Endothelial cell (in vitro differentiated cells): ENCODE data around the gene ARHGAP33. TPM values are rescaled to one million over a fixed set of nuclear protein-coding genes. Genes with fewer than 3 reads are reported as not detected.

Experiments used
- DNase-seq: peaks from one replicate; pipeline ENCODE4 v3.0.0; 2021; ENCODE audit warnings: low spot score
- H3K27ac Mint-ChIP-seq: one replicate; pipeline ENCODE4 v1.8.0; 2021; ENCODE audit warnings: mixed read lengths, inconsistent platforms; ENCODE audit not compliant: unreplicated experiment
- H3K27me3 Mint-ChIP-seq: one replicate; pipeline ENCODE4 v1.8.0; 2021; ENCODE audit warnings: mild to moderate bottlenecking, moderate library complexity, mixed read lengths, inconsistent platforms; ENCODE audit not compliant: unreplicated experiment
- H3K36me3 Mint-ChIP-seq: one replicate; pipeline ENCODE4 v1.8.0; 2021; ENCODE audit warnings: mild to moderate bottlenecking, low read depth, mixed read lengths, inconsistent platforms; ENCODE audit not compliant: unreplicated experiment
- H3K4me1 Mint-ChIP-seq: one replicate; pipeline ENCODE4 v1.8.0; 2021; ENCODE audit warnings: mild to moderate bottlenecking, mixed read lengths, inconsistent platforms; ENCODE audit not compliant: unreplicated experiment
- H3K4me3 Mint-ChIP-seq: one replicate; pipeline ENCODE4 v1.8.0; 2021; ENCODE audit warnings: mild to moderate bottlenecking, mixed read lengths, inconsistent platforms; ENCODE audit not compliant: unreplicated experiment
- H3K9me3 Mint-ChIP-seq: one replicate; pipeline ENCODE4 v1.8.0; 2021; ENCODE audit warnings: mixed read lengths, inconsistent platforms; ENCODE audit not compliant: unreplicated experiment
- CTCF ChIP-seq: fragments of 200-600 bp; sonication (generic); IDR thresholded peaks from one replicate; pipeline ENCODE4 v1.5.0; 2021; ENCODE audit warnings: antibody characterized with exemption; ENCODE audit not compliant: unreplicated experiment
- total RNA-seq: library from RNA; stranded (reverse); fragmentation: NEBNext Ultra II Directional; extraction: Animal tissue kit (Norgen Biotek cat#: 25700); gene quantifications from one replicate; pipeline ENCODE4 v1.2.1, GENCODE V29; 2021; ENCODE audit not compliant: unreplicated experiment

ARHGAP33 gene
- total RNA-seq, 1 donor from 2014 or later: 8.5 TPM

GRCh38 chr19:35732540-35733179, 42.7 kb upstream of the ARHGAP33 start:
- peaks cover 64% of the 10 kb centered on the region for H3K36me3 Mint-ChIP-seq
- no peak overlapping the region for H3K27ac Mint-ChIP-seq
- H3K9me3 Mint-ChIP-seq: no peaks in the 10 kb centered on the region

GRCh38 chr19:35733180-35734125, 41.9 kb upstream of the ARHGAP33 start:
- TF ChIP-seq CTCF: no peak
- peaks cover 25% of the 10 kb centered on the region for H3K27me3 Mint-ChIP-seq
- H3K4me3 Mint-ChIP-seq: peak overlapping the region; percentile 49
- H3K4me1 Mint-ChIP-seq: no peaks in the 10 kb centered on the region
- H3K9me3 Mint-ChIP-seq: no peaks in the 10 kb centered on the region
- DNase-seq: no peak
- H3K36me3 Mint-ChIP-seq: peaks cover 56% of the 10 kb centered on the region
- no peak overlapping the region for H3K27ac Mint-ChIP-seq

More at GRCh38 chr19:35732540-35733179, 42.7 kb upstream of the ARHGAP33 start:
- H3K4me3 Mint-ChIP-seq: no peak overlapping the region
- H3K27me3 Mint-ChIP-seq: peaks cover 25% of the 10 kb centered on the region
- H3K4me1 Mint-ChIP-seq: no peaks in the 10 kb centered on the region
- no peak for TF ChIP-seq CTCF
- DNase-seq: no peak

- Mint-ChIP-seq H3K27ac (no peak overlapping the region), H3K4me1 (no peaks in the 10 kb centered on the region), H3K36me3 (peaks cover 55% of the 10 kb centered on the region), H3K4me3 (peak overlapping the region; percentile 49), H3K9me3 (no peaks in the 10 kb centered on the region), H3K27me3 (peaks cover 28% of the 10 kb centered on the region)
- DNase-seq: no peak
- no peak for TF ChIP-seq CTCF
These were observed 41.1 kb upstream of the ARHGAP33 start for GRCh38 chr19:35734273-35734672.

- peaks cover 28% of the 10 kb centered on the region for H3K27me3 Mint-ChIP-seq
- no peaks in the 10 kb centered on the region for H3K9me3 Mint-ChIP-seq
- no peak for TF ChIP-seq CTCF
- H3K4me1 Mint-ChIP-seq: peaks cover 3% of the 10 kb centered on the region
- peak overlapping the region; percentile 49 for H3K4me3 Mint-ChIP-seq
- no peak overlapping the region for H3K27ac Mint-ChIP-seq
- no peak for DNase-seq
- H3K36me3 Mint-ChIP-seq: peaks cover 49% of the 10 kb centered on the region
These were observed 40.5 kb upstream of the ARHGAP33 start for GRCh38 chr19:35734889-35735288.
